Astrocyte (in vitro differentiated cells and primary cell): Measurements from ENCODE around the gene MTHFS. TPM values are rescaled to one million over a fixed set of nuclear protein-coding genes. Genes with fewer than 3 reads are reported as not detected.
A peak's percentile ranks its signal among the peaks of the same experiment; 100 is the strongest.

ENCODE experiments used
- DNase-seq: peaks from one replicate; pipeline ENCODE4 v3.0.0-alpha.2; 2010; ENCODE audit warnings: low read depth
- FAIRE-seq: peaks from 2 replicates; lab custom pipeline; 2011; peaks lifted over from hg19 to GRCh38; lab: Jason Lieb, UNC
- H2AFZ ChIP-seq: 2 replicates; pipeline ENCODE4 v1.6.0; 2012; ENCODE audit warnings: low read depth, low read length, inconsistent platforms
- H3K27ac ChIP-seq: 2 replicates; pipeline ENCODE4 v1.5.1; 2011; ENCODE audit warnings: low read depth, low read length, inconsistent platforms
- H3K27me3 ChIP-seq: 2 replicates; pipeline ENCODE4 v1.6.0; 2011; ENCODE audit warnings: low read length, inconsistent platforms; ENCODE audit not compliant: insufficient read depth
- H3K36me3 ChIP-seq: 2 replicates; pipeline ENCODE4 v1.5.1; 2011; ENCODE audit warnings: low read length, inconsistent platforms; ENCODE audit not compliant: insufficient read depth
- H3K4me1 ChIP-seq: 2 replicates; pipeline ENCODE4 v1.5.1; 2011; ENCODE audit warnings: low read length, inconsistent platforms; ENCODE audit not compliant: insufficient read depth
- H3K4me2 ChIP-seq: 2 replicates; pipeline ENCODE4 v1.6.0; 2012; ENCODE audit warnings: low read length, inconsistent platforms
- H3K4me3 ChIP-seq: 2 replicates; pipeline ENCODE4 v1.5.1; 2011; ENCODE audit warnings: low read depth, mild to moderate bottlenecking, low read length, inconsistent platforms; ENCODE audit not compliant: insufficient read depth
- H3K79me2 ChIP-seq: 2 replicates; pipeline ENCODE4 v1.6.0; 2012; ENCODE audit warnings: mild to moderate bottlenecking, low read length, inconsistent platforms; ENCODE audit not compliant: insufficient read depth
- H3K9ac ChIP-seq: 2 replicates; pipeline ENCODE4 v1.6.0; 2012; ENCODE audit warnings: mild to moderate bottlenecking, low read length, inconsistent platforms
- H3K9me3 ChIP-seq: 2 replicates; pipeline ENCODE4 v1.5.1; 2012; ENCODE audit warnings: low read depth, mild to moderate bottlenecking, low read length, inconsistent platforms; ENCODE audit not compliant: insufficient read depth
- H4K20me1 ChIP-seq: 2 replicates; pipeline ENCODE4 v1.6.0; 2012; ENCODE audit warnings: low read length, inconsistent platforms; ENCODE audit not compliant: insufficient read depth
- H3K27ac Mint-ChIP-seq: one replicate; pipeline ENCODE4 v1.8.0; 2021; ENCODE audit warnings: mild to moderate bottlenecking, mixed read lengths; ENCODE audit not compliant: unreplicated experiment
- H3K27me3 Mint-ChIP-seq: one replicate; pipeline ENCODE4 v1.8.0; 2021; ENCODE audit warnings: low read depth, mixed read lengths; ENCODE audit not compliant: unreplicated experiment
- H3K36me3 Mint-ChIP-seq: one replicate; pipeline ENCODE4 v1.8.0; 2021; ENCODE audit warnings: low read depth, mixed read lengths; ENCODE audit not compliant: unreplicated experiment
- H3K4me1 Mint-ChIP-seq: one replicate; pipeline ENCODE4 v1.8.0; 2021; ENCODE audit warnings: low read depth, mixed read lengths; ENCODE audit not compliant: unreplicated experiment
- H3K4me3 Mint-ChIP-seq: one replicate; pipeline ENCODE4 v1.8.0; 2021; ENCODE audit warnings: mild to moderate bottlenecking, moderate library complexity, mixed read lengths; ENCODE audit not compliant: unreplicated experiment
- H3K9me3 Mint-ChIP-seq: one replicate; pipeline ENCODE4 v1.8.0; 2021; ENCODE audit warnings: mild to moderate bottlenecking, mixed read lengths; ENCODE audit not compliant: unreplicated experiment
- CTCF ChIP-seq: IDR thresholded peaks from 2 replicates; pipeline ENCODE4 v1.5.1; 2011; ENCODE audit warnings: low read depth, mild to moderate bottlenecking, inconsistent platforms, low read length, moderate library complexity; ENCODE audit not compliant: insufficient read depth
- EZH2 ChIP-seq: IDR thresholded peaks from 2 replicates; pipeline ENCODE4 v1.6.1; 2012; ENCODE audit warnings: mild to moderate bottlenecking, low read length, inconsistent platforms; ENCODE audit not compliant: insufficient read depth
- total RNA-seq: library from RNA; stranded (reverse); gene quantifications from 2 replicates; pipeline ENCODE4 v1.2.1, GENCODE V29; 2021

MTHFS gene
- total RNA-seq, 1 donor from 2014 or later, result 20.0 TPM

GRCh38 chr15:79897701-79898113, 893 bp upstream of the MTHFS start:
- Mint-ChIP-seq H3K9me3 (no peaks in the 10 kb centered on the region), H3K27me3 (no peaks in the 10 kb centered on the region), H3K4me3 (peak overlapping the region; percentile 85), H3K4me1 (peaks cover 8% of the 10 kb centered on the region), H3K36me3 (no peaks in the 10 kb centered on the region), H3K27ac (no peak overlapping the region)
- no peaks in the 10 kb centered on the region for H3K36me3 ChIP-seq
- peaks cover 3% of the 10 kb centered on the region for H3K4me1 ChIP-seq
- H3K9ac ChIP-seq, result peak overlapping the region; percentile 90
- FAIRE-seq, result no peak
- no peaks in the 10 kb centered on the region for H3K27me3 ChIP-seq
- H3K9me3 ChIP-seq, result no peaks in the 10 kb centered on the region
- H2AFZ ChIP-seq, result peak overlapping the region; percentile 90
- H3K4me3 ChIP-seq, result no peak overlapping the region
- no peak for DNase-seq
- H3K27ac ChIP-seq, result peak overlapping the region; percentile 83
- peaks cover 12% of the 10 kb centered on the region for H3K79me2 ChIP-seq
- no peak for TF ChIP-seq CTCF
- no peak for TF ChIP-seq EZH2
- no peaks in the 10 kb centered on the region for H4K20me1 ChIP-seq
- peak overlapping the region; percentile 91 for H3K4me2 ChIP-seq

GRCh38 chr15:79897380-79897678, 515 bp upstream of the MTHFS start:
- H3K9me3 ChIP-seq, result no peaks in the 10 kb centered on the region
- FAIRE-seq (no peak), DNase-seq (peak; percentile 6)
- H3K27me3 Mint-ChIP-seq, result no peaks in the 10 kb centered on the region
- peaks cover 8% of the 10 kb centered on the region for H3K4me1 Mint-ChIP-seq
- H3K9me3 Mint-ChIP-seq, result no peaks in the 10 kb centered on the region
- H3K9ac ChIP-seq, result peak overlapping the region; percentile 90
- H3K4me3 ChIP-seq, result peak overlapping the region; percentile 70
- no peaks in the 10 kb centered on the region for H3K36me3 Mint-ChIP-seq
- H3K27ac ChIP-seq, result peak overlapping the region; percentile 83
- no peak for TF ChIP-seq EZH2
- TF ChIP-seq CTCF, result no peak
- peaks cover 3% of the 10 kb centered on the region for H3K4me1 ChIP-seq
- peaks cover 12% of the 10 kb centered on the region for H3K79me2 ChIP-seq
- H3K27ac Mint-ChIP-seq, result peak overlapping the region; percentile 89
- peak overlapping the region; percentile 91 for H3K4me2 ChIP-seq
- no peaks in the 10 kb centered on the region for H4K20me1 ChIP-seq
- H3K36me3 ChIP-seq, result no peaks in the 10 kb centered on the region
- H3K27me3 ChIP-seq, result no peaks in the 10 kb centered on the region
- H2AFZ ChIP-seq, result peak overlapping the region; percentile 90
- H3K4me3 Mint-ChIP-seq, result peak overlapping the region; percentile 85

GRCh38 chr15:79896131-79896633, 632 bp downstream of the MTHFS start:
- H3K4me1 ChIP-seq, result peaks cover 3% of the 10 kb centered on the region
- DNase-seq, result no peak
- peak overlapping the region; percentile 91 for H3K4me2 ChIP-seq
- H3K27ac Mint-ChIP-seq, result peak overlapping the region; percentile 96
- no peak for TF ChIP-seq EZH2
- TF ChIP-seq CTCF, result no peak
- H3K27me3 ChIP-seq, result no peaks in the 10 kb centered on the region
- no peaks in the 10 kb centered on the region for H4K20me1 ChIP-seq
- peak overlapping the region; percentile 83 for H3K27ac ChIP-seq
- H3K4me1 Mint-ChIP-seq, result peaks cover 8% of the 10 kb centered on the region
- no peaks in the 10 kb centered on the region for H3K36me3 Mint-ChIP-seq
- peaks cover 12% of the 10 kb centered on the region for H3K79me2 ChIP-seq
- H2AFZ ChIP-seq, result peak overlapping the region; percentile 90
- peak overlapping the region; percentile 99 for H3K4me3 Mint-ChIP-seq
- H3K4me3 ChIP-seq, result peak overlapping the region; percentile 70
- FAIRE-seq, result no peak
- no peaks in the 10 kb centered on the region for H3K9me3 Mint-ChIP-seq
- peak overlapping the region; percentile 90 for H3K9ac ChIP-seq
- no peaks in the 10 kb centered on the region for H3K36me3 ChIP-seq
- H3K9me3 ChIP-seq, result no peaks in the 10 kb centered on the region
- H3K27me3 Mint-ChIP-seq, result no peaks in the 10 kb centered on the region
